GM23338 (cell line): ENCODE results near the gene TCFL5. TPM values are rescaled to one million over a fixed set of nuclear protein-coding genes. Genes with fewer than 3 reads are reported as not detected.

Source experiments
- ATAC-seq: fragments of 200-7000 bp; cut with Tn5 transposase; 3 replicates; pipeline ENCODE4 v1.9.1; 2020
- DNase-seq: peaks from one replicate; pipeline ENCODE4 v3.0.0-alpha.2; 2015; ENCODE audit warnings: low spot score
- H2AFZ ChIP-seq: fragments of 200-600 bp; sonication (generic); 2 replicates; pipeline ENCODE4 v1.8.0; 2016; ENCODE audit warnings: antibody characterized with exemption, mild to moderate bottlenecking, moderate library complexity
- H3F3A ChIP-seq: fragments of 200-600 bp; sonication (generic); replicated peaks from 2 replicates; pipeline ENCODE4 v1.8.0; 2017; ENCODE audit warnings: antibody characterized with exemption, mixed run types, low read depth
- H3K27ac ChIP-seq: fragments of 200-600 bp; sonication (generic); 2 replicates; pipeline ENCODE4 v1.6.1; 2016; ENCODE audit warnings: low read depth
- H3K27me3 ChIP-seq: fragments of 200-600 bp; sonication (generic); 2 replicates; pipeline ENCODE4 v1.8.0; 2016; ENCODE audit warnings: mild to moderate bottlenecking, mixed run types, moderate library complexity; ENCODE audit not compliant: insufficient read depth
- H3K36me3 ChIP-seq: fragments of 200-600 bp; sonication (generic); 2 replicates; pipeline ENCODE4 v1.8.0; 2016; ENCODE audit warnings: mild to moderate bottlenecking; ENCODE audit not compliant: insufficient read depth
- H3K4me1 ChIP-seq: fragments of 200-600 bp; sonication (generic); 2 replicates; pipeline ENCODE4 v1.8.0; 2016; ENCODE audit warnings: mild to moderate bottlenecking, moderate library complexity; ENCODE audit not compliant: insufficient read depth
- H3K4me2 ChIP-seq: fragments of 200-600 bp; sonication (generic); 2 replicates; pipeline ENCODE4 v1.7.1; 2017; ENCODE audit warnings: mixed run types
- H3K4me3 ChIP-seq: fragments of 200-600 bp; sonication (generic); 2 replicates; pipeline ENCODE4 v1.6.1; 2016; ENCODE audit warnings: mixed run types
- H3K79me2 ChIP-seq: fragments of 200-600 bp; sonication (generic); replicated peaks from 2 replicates; pipeline ENCODE4 v1.8.0; 2017; ENCODE audit warnings: mild to moderate bottlenecking; ENCODE audit not compliant: insufficient read depth
- H3K9me2 ChIP-seq: fragments of 200-600 bp; sonication (generic); 2 replicates; pipeline ENCODE4 v1.8.0; 2017; ENCODE audit not compliant: insufficient read depth
- H4K20me1 ChIP-seq: fragments of 200-600 bp; sonication (generic); replicated peaks from 2 replicates; pipeline ENCODE4 v1.8.0; 2017; ENCODE audit warnings: mild to moderate bottlenecking; ENCODE audit not compliant: insufficient read depth
- H3K27ac Mint-ChIP-seq: 2 replicates; pipeline ENCODE4 v1.8.0; 2020; ENCODE audit warnings: inconsistent platforms, mild to moderate bottlenecking, moderate library complexity, mixed read lengths
- H3K27me3 Mint-ChIP-seq: 3 replicates; pipeline ENCODE4 v1.8.0; 2022; ENCODE audit warnings: low read depth, mild to moderate bottlenecking, moderate library complexity, mixed read lengths, inconsistent platforms; ENCODE audit not compliant: insufficient read depth, poor library complexity
- H3K36me3 Mint-ChIP-seq: 3 replicates; pipeline ENCODE4 v1.8.0; 2021; ENCODE audit warnings: low read depth, mild to moderate bottlenecking, inconsistent platforms, moderate library complexity, mixed read lengths
- H3K4me1 Mint-ChIP-seq: 3 replicates; pipeline ENCODE4 v1.8.0; 2020; ENCODE audit warnings: mild to moderate bottlenecking, inconsistent platforms, mixed read lengths
- H3K4me3 Mint-ChIP-seq: 3 replicates; pipeline ENCODE4 v1.8.0; 2021; ENCODE audit warnings: moderate library complexity, mild to moderate bottlenecking, inconsistent platforms, mixed read lengths
- H3K9me3 Mint-ChIP-seq: 3 replicates; pipeline ENCODE4 v1.8.0; 2020; ENCODE audit warnings: moderate library complexity, mild to moderate bottlenecking, inconsistent platforms, mixed read lengths
- CREB1 ChIP-seq: fragments of 250-450 bp; sonication (Bioruptor Pico); IDR thresholded peaks from 2 replicates; pipeline ENCODE4 v1.5.0; 2020; ENCODE audit warnings: low read depth, mild to moderate bottlenecking, moderate library complexity
- CTCF ChIP-seq, 2 experiments: fragments of 200-600 bp in 1 of 2; sonication (generic) in 1 of 2; conservative IDR thresholded peaks; 2 replicates each; pipeline versions ENCODE4 v1.5.1 to v1.6.1; 2016 to 2017; ENCODE audit warnings: antibody characterized with exemption in 2 of 2, low read depth in 2 of 2, mild to moderate bottlenecking in 2 of 2, moderate library complexity in 1 of 2
- EZH2 ChIP-seq: fragments of 200-600 bp; sonication (generic); IDR thresholded peaks from one replicate; pipeline ENCODE4 v1.8.0; 2017; ENCODE audit warnings: antibody characterized with exemption, mild to moderate bottlenecking, low read depth; ENCODE audit not compliant: unreplicated experiment
- EZH2phosphoT487 ChIP-seq: fragments of 200-600 bp; sonication (generic); IDR thresholded peaks from one replicate; pipeline ENCODE4 v1.8.1; 2018; ENCODE audit warnings: antibody characterized with exemption; ENCODE audit not compliant: unreplicated experiment
- JUNB ChIP-seq: IDR thresholded peaks from one replicate; pipeline ENCODE4 v1.6.1; 2016; ENCODE audit warnings: antibody characterized with exemption; ENCODE audit not compliant: unreplicated experiment
- NANOG ChIP-seq: IDR thresholded peaks from 2 replicates; pipeline ENCODE4 v1.6.1; 2016; ENCODE audit warnings: antibody characterized with exemption, borderline replicate concordance
- POLR2AphosphoS5 ChIP-seq: IDR thresholded peaks from 2 replicates; pipeline ENCODE4 v1.6.1; 2016; ENCODE audit warnings: antibody characterized with exemption, low read depth
- REST ChIP-seq: IDR thresholded peaks from one replicate; pipeline ENCODE4 v1.6.1; 2018; ENCODE audit warnings: antibody characterized with exemption; ENCODE audit not compliant: unreplicated experiment
- STAT1 ChIP-seq: IDR thresholded peaks from one replicate; pipeline ENCODE4 v1.6.1; 2016; ENCODE audit warnings: antibody characterized with exemption; ENCODE audit not compliant: unreplicated experiment
- ZNF114 ChIP-seq: fragments of 250-450 bp; sonication (Bioruptor Pico); IDR thresholded peaks from 2 replicates; pipeline ENCODE4 v1.5.0; 2020; ENCODE audit warnings: mild to moderate bottlenecking, moderate library complexity
- ZNF331 ChIP-seq: fragments of 250-450 bp; sonication (Bioruptor Pico); IDR thresholded peaks from 2 replicates; pipeline ENCODE4 v1.5.0; 2020; ENCODE audit warnings: low read depth, mild to moderate bottlenecking, moderate library complexity
- ZNF462 ChIP-seq: fragments of 250-450 bp; sonication (Bioruptor Pico); IDR thresholded peaks from 2 replicates; pipeline ENCODE4 v1.5.0; 2020; ENCODE audit warnings: mild to moderate bottlenecking, moderate library complexity
- polyA plus RNA-seq: library from polyadenylated mRNA; unstranded; fragments of >200 nt; fragmentation: Nextera tagmentation; extraction: Ambion mirVana; gene quantifications from 2 replicates; pipeline ENCODE4 v1.2.1, GENCODE V29; 2016
- total RNA-seq: library from RNA; depleted of rRNA; stranded (reverse); fragments of >200 nt; shearing (Covaris generic); gene quantifications from 2 replicates; pipeline ENCODE4 v1.2.3, GENCODE V29; 2014
- TF ChIP-seq, protein P1 (sequence below): IDR thresholded peaks from 2 replicates; pipeline ENCODE4 v1.6.1; 2016; ENCODE audit warnings: antibody characterized with exemption

TCFL5 gene
- total and polyA plus RNA-seq, 2 experiments from 2014 or later: 5.8 to 19.3 TPM

- H2AFZ ChIP-seq: no peak overlapping the region
- no peak; the same call in 1 of the 3 replicates for ATAC-seq
- peak overlapping the region; percentile 96; the same call in 1 of the 2 replicates for H3K4me2 ChIP-seq
Measured at GRCh38 chr20:62860924-62861691, 514 bp downstream of the TCFL5 start.

More at GRCh38 chr20:62860924-62861691, 514 bp downstream of the TCFL5 start:
- peak overlapping the region; percentile 70 for H3K4me3 ChIP-seq
- Mint-ChIP-seq H3K4me1 (peaks cover 28% of the 10 kb centered on the region), H3K9me3 (peaks cover 8% of the 10 kb centered on the region; the same call in 2 of the 3 replicates), H3K27ac (no peak overlapping the region), H3K4me3 (peak overlapping the region; percentile 53; the same call in 2 of the 3 replicates), H3K36me3 (peaks cover 19% of the 10 kb centered on the region), H3K27me3 (peaks cover 15% of the 10 kb centered on the region)
- H3K27ac ChIP-seq: no peak overlapping the region
- peak; percentile 46 for DNase-seq
- peaks cover 10% of the 10 kb centered on the region for H3K27me3 ChIP-seq
- peaks cover 30% of the 10 kb centered on the region for H3K79me2 ChIP-seq
- peaks cover 14% of the 10 kb centered on the region for H3K36me3 ChIP-seq
- peaks cover 15% of the 10 kb centered on the region; the same call in 1 of the 2 replicates for H3F3A ChIP-seq
- TF ChIP-seq ZNF462 (CRISPR knock-in tag) (no peak), STAT1 (no peak), ZNF331 (CRISPR knock-in tag) (no peak), EZH2phosphoT487 (no peak), NANOG (no peak), ZNF114 (CRISPR knock-in tag) (no peak), CREB1 (CRISPR knock-in tag) (no peak), REST (no peak), JUNB (no peak), EZH2 (no peak), CTCF (conservative IDR thresholded peaks at IDR 0.05; ENCODE audit: low read depth in 2 of 2) (no peak), POLR2AphosphoS5 (no peak)
- TF ChIP-seq, protein P1, sequence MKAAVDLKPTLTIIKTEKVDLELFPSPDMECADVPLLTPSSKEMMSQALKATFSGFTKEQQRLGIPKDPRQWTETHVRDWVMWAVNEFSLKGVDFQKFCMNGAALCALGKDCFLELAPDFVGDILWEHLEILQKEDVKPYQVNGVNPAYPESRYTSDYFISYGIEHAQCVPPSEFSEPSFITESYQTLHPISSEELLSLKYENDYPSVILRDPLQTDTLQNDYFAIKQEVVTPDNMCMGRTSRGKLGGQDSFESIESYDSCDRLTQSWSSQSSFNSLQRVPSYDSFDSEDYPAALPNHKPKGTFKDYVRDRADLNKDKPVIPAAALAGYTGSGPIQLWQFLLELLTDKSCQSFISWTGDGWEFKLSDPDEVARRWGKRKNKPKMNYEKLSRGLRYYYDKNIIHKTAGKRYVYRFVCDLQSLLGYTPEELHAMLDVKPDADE: no peak
- H3K4me1 ChIP-seq: peaks cover 10% of the 10 kb centered on the region; the same call in 1 of the 2 replicates
- peaks cover 23% of the 10 kb centered on the region for H4K20me1 ChIP-seq
- no peaks in the 10 kb centered on the region for H3K9me2 ChIP-seq
